WERI-Rb-1 (cell line): ENCODE measurements around the gene TGIF1.

Experiments
- DNase-seq: peaks from one replicate; pipeline ENCODE4 v3.0.0-alpha.2; 2020
- H3K27ac ChIP-seq: fragments of 250-450 bp; sonication (Bioruptor Pico); 2 replicates; pipeline ENCODE4 v1.5.1; 2020; ENCODE audit warnings: mild to moderate bottlenecking, moderate library complexity
- H3K27me3 ChIP-seq: fragments of 250-450 bp; sonication (Bioruptor Pico); 2 replicates; pipeline ENCODE4 v1.5.1; 2021; ENCODE audit warnings: mild to moderate bottlenecking, low read depth, moderate library complexity; ENCODE audit not compliant: insufficient read depth, severe bottlenecking
- H3K36me3 ChIP-seq: fragments of 250-450 bp; sonication (Bioruptor Pico); 2 replicates; pipeline ENCODE4 v1.5.1; 2020; ENCODE audit warnings: mild to moderate bottlenecking, moderate library complexity
- H3K4me3 ChIP-seq: 2 replicates; pipeline ENCODE4 v1.5.1; 2011; ENCODE audit warnings: low read depth, mild to moderate bottlenecking, control low read depth, low read length
- H3K9me3 ChIP-seq: fragments of 250-450 bp; sonication (Bioruptor Pico); 2 replicates; pipeline ENCODE4 v1.5.1; 2021; ENCODE audit warnings: mild to moderate bottlenecking, moderate library complexity; ENCODE audit not compliant: severe bottlenecking
- TF ChIP-seq, protein P1 (sequence below): IDR thresholded peaks from 2 replicates; pipeline ENCODE4 v1.5.1; 2011; ENCODE audit warnings: low read depth, mild to moderate bottlenecking, control low read depth, inconsistent platforms, low read length

The TGIF1 gene

DNA sequence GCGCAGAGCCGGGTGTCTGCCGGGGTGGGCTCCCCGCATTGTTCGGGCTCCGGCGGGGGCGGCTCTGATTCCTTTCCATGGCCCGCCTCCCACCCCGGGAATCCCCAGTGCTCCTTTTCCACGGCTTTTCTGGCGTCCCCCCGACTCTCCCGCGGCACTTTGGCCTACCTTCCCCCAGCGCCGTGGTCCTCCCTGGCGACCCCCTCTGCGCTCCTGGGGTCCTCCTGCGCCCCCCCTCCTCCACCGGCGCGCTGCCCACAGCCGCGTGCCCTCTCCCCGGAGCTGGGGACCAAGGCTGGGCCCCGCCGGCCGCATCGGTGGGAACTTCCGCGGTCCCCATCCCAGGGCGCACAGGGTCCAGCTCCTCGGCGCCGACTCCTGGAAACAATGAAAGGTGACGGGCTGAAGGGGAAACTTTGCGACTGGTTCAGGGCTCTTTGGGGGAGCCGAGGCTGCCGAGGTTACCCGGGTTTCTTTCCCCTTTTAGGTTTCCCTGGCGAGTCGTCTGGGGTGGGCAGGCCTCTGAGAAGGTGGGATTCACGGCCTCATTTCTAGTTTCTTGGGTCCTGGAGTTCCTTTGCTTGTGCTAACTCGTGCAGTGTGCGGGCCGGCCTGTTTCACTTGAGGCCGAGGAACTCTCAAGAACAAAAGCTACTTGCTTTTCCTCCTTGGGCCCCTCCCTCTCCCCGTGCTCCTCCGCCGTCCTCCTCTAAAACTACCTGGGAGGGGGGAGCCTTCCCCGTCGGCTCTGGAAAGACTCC lies 2.2 kb downstream of the TGIF1 start:
- TF ChIP-seq, protein P1, sequence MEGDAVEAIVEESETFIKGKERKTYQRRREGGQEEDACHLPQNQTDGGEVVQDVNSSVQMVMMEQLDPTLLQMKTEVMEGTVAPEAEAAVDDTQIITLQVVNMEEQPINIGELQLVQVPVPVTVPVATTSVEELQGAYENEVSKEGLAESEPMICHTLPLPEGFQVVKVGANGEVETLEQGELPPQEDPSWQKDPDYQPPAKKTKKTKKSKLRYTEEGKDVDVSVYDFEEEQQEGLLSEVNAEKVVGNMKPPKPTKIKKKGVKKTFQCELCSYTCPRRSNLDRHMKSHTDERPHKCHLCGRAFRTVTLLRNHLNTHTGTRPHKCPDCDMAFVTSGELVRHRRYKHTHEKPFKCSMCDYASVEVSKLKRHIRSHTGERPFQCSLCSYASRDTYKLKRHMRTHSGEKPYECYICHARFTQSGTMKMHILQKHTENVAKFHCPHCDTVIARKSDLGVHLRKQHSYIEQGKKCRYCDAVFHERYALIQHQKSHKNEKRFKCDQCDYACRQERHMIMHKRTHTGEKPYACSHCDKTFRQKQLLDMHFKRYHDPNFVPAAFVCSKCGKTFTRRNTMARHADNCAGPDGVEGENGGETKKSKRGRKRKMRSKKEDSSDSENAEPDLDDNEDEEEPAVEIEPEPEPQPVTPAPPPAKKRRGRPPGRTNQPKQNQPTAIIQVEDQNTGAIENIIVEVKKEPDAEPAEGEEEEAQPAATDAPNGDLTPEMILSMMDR = no peak
- DNase-seq = peak; percentile 30
- Histone ChIP-seq H3K9me3 (no peaks in the 10 kb centered on the region), H3K36me3 (peaks cover 12% of the 10 kb centered on the region), H3K4me3 (peak overlapping the region; percentile 80), H3K27ac (peak overlapping the region; percentile 27), H3K27me3 (no peaks in the 10 kb centered on the region)

DNA sequence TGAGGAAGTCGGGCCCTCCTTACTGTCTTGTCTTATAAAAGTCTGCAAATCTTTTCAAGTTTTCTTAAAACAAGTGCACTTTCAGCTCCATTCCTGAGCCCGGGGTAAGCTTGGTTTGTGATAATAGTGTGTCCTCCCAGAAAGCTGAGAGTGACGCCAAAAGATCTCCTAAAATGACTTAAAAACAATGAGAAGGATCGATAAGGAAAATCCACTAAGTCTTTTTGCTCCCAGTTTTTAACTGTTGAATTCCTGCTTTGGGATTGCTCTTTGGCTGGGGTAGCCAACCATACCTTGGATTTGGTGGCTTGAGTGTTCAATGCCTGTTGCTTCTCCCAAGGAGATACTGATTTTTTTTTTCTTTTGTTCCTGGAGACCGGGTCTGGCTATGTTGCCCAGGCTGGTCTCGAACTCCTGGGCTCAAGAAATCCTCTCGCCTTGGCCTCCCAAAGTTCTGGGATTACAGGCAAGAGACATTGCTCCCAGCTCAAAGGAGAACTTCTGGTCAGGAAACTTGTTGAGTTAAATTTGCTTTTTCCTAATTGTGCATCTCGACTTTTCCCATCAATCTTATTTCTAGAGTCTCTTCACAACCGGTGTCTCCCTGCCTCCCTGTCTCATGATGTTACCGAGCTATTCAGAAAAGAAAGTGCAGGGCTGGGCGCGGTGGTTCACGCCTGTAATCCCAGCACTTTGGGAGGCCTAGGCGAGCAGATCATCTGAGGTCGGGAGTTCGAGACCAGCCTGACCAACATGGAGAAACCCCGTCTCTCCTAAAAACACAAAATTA lies 3.0 kb downstream of the TGIF1 start:
- no peak for DNase-seq
- Histone ChIP-seq H3K9me3 (no peaks in the 10 kb centered on the region), H3K4me3 (peak overlapping the region; percentile 80), H3K36me3 (peaks cover 20% of the 10 kb centered on the region), H3K27ac (no peak overlapping the region), H3K27me3 (no peaks in the 10 kb centered on the region)
- TF ChIP-seq, protein P1 = no peak

DNA sequence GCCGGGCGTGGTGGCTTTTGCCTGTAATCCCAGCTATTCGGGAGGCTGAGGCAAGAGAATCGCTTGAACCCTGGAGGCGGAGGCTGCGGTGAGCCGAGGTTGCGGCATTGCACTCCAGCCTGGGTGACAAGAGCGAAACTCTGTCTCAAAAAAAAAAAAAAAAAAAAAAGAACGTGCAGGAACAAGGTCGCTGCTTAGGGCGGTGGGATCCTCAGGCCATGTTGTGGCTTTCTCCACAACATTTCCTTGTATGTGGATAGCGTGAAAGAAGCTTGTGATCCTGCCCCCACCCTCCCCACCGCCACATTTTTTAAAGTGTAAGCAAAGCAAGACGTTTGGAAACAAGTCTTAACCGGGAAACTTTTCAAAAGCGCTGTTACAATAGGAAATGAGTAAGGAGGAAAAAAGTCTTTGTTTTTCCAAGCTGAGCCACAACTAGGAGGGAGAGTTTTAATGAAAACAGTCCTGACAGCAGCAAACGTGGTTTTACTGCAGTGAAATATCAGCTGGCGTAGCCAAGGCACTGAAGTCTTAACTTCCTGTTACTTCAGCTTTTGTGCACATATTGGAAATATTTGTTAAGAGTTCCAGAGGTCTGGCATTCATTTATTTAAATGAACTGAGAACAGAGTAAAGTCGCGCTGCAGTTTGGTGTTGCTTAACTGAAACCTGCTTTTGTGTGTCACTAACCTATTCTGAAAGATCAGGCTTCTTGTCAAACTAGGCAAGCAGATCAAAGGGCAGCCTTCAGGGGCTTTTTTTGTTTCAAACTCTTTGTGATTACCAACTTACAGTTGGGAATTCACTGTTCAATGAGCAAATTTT lies 3.8 kb downstream of the TGIF1 start:
- Histone ChIP-seq H3K4me3 (no peak overlapping the region), H3K36me3 (peaks cover 28% of the 10 kb centered on the region), H3K27ac (no peak overlapping the region), H3K27me3 (no peaks in the 10 kb centered on the region), H3K9me3 (no peaks in the 10 kb centered on the region)
- no peak for DNase-seq
- TF ChIP-seq, protein P1 = no peak

DNA sequence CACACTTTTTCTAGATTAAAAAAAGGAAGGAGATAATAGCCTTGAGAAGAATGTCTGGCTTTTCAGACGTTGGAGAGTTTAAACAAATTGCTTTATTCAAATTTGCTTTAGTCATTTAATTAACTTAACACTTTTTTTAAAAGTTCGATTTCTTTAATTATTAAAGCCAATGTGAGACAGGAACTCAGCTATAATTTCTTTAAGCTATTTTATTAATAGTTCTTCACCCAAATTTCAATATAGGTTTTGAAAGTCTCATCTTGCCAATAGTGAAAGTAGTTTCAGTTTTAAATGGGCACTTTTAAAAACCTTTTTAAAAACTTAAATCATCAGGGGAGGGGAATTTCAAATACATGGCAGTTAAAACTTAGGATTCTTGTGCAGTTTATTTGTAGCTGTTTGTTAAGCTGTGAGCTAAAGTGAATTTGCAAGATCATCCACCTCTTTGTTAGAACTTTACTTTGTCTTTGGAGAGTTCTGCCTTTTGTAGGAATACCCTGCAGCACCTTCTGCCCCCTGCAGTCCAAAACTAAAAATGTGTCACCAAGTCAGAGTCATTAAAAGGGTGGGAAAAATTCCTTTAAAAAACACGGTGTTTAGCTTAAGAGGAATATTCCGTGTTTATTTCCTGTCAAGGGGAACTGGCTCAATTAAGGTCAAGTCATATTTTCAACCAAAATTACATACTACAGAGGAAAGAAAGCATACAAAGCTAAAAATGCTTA lies 4.6 kb downstream of the TGIF1 start:
- Histone ChIP-seq H3K4me3 (no peak overlapping the region), H3K9me3 (no peaks in the 10 kb centered on the region), H3K27ac (no peak overlapping the region), H3K27me3 (no peaks in the 10 kb centered on the region), H3K36me3 (peaks cover 36% of the 10 kb centered on the region)
- DNase-seq = peak; percentile 40
- TF ChIP-seq, protein P1 = peak; percentile 55

DNA sequence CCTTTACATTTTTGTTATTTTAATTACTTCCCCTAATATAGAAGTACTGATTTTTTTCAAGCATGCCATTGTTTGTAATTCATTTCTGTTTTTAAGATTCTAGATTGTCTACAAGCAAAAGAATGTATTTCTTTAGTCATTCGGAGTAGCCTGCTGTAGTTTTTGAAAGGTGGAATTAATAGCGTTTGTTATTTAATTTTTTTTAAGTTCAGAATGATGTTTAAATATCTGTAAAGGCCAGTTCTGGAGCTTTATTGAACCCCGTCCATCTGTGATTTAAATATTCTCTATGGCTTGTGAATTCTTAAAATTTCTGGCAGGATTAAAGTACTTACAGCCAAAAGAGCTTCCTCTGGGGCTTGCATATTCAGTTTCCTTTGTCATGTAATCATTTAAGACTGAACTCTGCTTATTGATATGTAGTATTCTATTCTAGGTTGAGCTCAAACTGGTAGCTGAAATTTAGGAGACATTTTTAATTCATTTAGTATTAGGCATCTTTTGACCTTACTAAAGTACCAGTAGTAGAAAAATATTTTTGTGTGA lies 5.2 kb downstream of the TGIF1 start:
- Histone ChIP-seq H3K9me3 (no peaks in the 10 kb centered on the region), H3K36me3 (peaks cover 39% of the 10 kb centered on the region), H3K27me3 (no peaks in the 10 kb centered on the region), H3K27ac (no peak overlapping the region), H3K4me3 (no peak overlapping the region)
- DNase-seq = no peak
- TF ChIP-seq, protein P1 = no peak
